ENCODE results near the gene ARL6IP6. TPM values are rescaled to one million over a fixed set of nuclear protein-coding genes. Genes with fewer than 3 reads are reported as not detected.

Gene ARL6IP6
- total and polyA plus RNA-seq, 4 experiments from 2014 or later = 21.4 to 42.6 (median 25.2) TPM

Other genes starting within 250 kb of the ARL6IP6 start
- 100 to 1,000 TPM in 1 of 2 experiments, 10 to 100 TPM in 1; 95.0 to 105 TPM for gene PRPF40A, start 1.2 kb upstream of the ARL6IP6 start, total RNA-seq
- 100 to 1,000 TPM in 1 of 2 donors, 10 to 100 TPM in 1; 70.5 to 129 TPM for gene PRPF40A, start 1.2 kb upstream of the ARL6IP6 start, polyA plus RNA-seq

Measured in CD4-positive, alpha-beta memory T cell (primary cell).